GM04504 (cell line): ENCODE data around the gene GLRX3.
A peak's percentile ranks its signal among the peaks of the same experiment; 100 is the strongest.
"Not testable (repeated sequence)": the region's sequence is repeated elsewhere in the genome, so short reads cannot be mapped to it uniquely, and the experiment has no call there.

Experiments
- DNase-seq: peaks from one replicate; pipeline ENCODE4 v3.0.0-alpha.2; 2012; ENCODE audit warnings: low read depth

GLRX3 gene

DNA sequence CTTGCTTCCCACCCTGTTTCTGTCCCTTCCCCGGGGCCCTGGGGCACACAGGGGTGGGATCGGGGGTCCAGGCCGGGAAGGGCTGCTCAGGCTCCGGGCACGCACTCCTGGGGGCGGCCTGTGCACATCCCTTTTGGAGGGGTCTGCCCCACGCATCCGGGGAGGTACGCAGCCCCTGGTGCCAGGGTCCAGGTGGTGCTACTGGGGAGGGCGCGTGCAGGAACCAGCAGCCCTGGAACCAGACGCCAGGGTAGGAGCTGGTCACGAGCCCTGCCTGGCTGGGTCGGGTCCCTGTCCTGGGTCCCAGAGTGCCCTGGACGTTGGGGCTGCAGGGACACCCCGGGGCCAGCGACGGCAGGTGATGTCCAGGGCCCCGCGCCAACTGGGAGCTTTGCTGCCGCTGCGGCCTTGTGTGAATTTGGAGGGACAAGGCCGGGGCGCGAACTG, 53.4 kb downstream of the GLRX3 start:
- no peak for DNase-seq

DNA sequence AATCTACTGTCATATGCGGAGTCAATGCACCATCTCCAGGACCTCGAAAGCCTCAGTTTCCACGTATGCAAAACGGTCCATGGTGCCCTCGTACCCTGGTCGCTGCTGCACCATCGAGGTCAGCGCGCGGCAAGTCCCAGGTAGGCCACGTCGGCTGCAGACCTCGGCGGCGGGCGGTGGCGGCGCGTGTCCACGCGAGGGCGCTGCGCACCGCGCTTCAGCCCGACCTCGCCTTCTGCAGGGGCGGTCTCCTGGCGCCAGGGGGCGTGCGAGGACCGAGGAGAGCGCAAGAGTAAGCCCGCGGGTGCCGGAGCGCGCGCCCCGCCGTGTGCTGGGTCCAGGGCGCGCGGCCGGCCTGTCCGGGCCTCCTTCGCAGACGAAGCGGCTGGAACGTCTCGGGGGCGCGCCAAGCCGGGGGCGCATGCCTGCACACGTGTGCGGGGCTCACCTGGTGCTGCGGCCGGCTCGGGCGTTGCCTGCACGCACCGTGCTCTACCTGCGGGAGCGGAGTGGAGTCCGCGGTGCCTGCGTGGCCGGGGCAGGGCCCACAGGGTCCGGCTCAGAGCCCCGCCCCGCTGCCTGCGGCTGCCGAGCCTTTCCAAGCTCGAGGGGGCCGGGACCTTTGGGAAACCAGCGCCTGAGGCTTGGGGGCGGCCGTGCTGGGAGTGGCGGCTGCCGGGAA, 54.0 kb downstream of the GLRX3 start:
- DNase-seq = peak; percentile 50

DNA sequence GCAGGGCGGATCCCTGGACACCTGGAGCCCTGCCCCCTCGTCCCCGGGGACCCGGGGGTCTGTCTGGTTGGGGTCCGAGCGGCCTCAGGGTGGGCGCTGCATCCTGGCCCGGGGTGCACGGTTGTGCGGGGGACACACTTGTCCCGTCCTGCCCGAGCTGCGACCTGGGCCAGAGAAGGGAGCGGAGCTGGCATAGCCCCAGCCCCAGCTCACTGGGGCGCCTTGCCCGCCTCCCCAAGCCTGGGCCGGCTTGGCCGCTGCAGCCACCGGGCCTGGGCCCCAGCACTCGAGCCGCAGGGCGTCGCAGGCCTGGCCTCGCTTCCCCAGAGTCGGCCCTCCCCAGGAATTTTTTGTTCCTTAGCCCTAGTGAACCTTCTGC, 54.5 kb downstream of the GLRX3 start:
- DNase-seq = no peak

DNA sequence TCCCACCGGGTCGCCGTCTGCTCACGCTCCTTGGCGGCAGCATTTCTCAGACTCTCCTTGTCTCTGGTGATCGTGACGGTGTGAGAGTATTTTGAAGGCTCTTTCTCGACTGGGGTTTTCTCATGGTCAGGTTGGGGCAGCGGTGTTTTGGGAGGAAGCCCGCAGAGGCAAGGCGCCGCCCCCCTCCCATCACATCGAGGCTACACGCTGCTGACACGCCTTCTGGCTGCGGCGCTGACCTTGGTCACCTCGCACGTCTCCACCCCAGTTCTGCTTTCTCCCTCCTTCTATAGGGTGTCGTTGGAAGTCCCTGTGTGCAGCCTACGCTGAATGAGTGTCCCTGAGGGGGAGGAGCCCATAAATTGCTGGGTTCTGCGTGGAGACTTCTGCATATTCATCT, 55.2 kb downstream of the GLRX3 start:
- no peak for DNase-seq

DNA sequence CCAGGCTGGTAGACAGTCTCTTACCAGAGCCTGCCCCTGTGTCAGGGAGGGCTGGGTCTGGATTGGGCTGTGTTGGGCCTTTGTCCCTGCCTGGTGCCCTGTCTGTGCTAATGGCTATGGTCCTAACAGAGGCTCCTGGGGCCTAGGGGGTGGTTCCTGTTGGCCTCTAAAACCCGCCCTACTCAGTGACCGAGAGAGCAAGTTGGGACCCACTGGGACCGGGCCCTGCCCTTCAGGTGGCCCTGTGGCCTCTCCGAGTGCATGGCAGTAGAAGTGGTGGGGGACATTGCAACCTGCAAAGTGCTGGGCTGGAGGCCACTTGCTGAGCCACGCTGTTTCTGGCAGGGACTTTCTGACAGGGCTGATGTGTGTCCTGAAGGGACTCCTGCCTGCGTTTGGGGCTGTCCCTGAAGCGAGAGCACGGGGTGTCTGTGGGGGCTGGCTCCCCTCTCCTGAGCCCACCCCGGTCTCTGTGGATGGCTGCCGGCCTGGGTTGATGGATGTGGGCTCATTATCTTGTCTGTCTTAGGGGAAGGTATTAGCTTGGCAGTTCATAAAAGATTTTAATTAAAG, 56.2 kb downstream of the GLRX3 start:
- DNase-seq = no peak

DNA sequence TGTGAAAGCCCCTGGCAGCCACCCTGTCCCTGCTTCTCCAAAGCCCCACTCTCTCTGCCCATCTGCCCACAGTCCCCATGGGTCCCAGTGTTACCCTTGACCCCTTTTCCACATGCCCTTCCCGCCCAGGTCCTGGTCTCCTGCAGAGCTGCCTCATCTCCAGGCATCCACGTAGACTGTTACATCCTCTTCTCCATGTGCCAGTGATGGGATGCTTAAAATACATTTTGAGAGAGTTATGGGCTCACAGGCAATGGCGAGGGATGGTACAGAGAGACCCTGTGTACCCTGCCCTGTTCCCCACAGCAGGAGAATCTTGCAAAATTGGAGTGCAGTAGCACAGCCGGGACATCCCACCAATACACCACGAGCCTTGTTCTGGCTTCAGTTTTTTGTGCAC, 56.8 kb downstream of the GLRX3 start:
- no peak for DNase-seq

DNA sequence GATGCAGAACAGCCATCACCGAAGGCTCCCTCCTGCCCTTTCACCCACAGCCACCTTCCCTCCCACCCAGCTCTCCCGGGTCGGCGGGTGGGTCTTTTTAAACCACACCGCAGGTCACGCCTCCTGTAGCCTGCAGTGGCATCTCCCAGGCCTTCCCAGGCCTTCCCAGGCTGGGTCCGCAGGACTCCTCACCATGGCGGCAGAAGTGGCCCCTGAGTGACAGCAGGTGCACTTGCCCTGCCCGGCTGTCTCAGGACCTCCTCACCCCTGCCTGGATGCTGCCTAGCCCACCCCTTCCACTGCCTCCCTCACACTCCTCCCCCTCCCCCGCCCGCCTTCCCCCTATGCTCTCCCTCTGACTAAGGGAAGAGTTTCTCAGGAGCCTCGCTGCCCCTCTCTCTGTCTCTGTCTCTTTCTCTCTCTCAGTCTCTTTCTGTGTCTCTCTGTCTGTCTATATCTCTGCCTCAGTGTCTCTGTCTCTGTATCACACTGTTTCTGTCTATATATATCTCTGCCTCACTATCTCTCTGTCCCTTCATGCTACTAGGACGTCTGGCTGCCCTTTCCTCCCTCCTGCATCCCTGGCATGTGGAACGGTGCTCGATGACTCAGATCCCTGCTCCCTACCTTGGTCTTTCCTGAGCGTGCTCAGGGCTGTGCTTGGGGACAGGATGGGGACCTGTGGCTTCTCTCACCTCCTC, 57.5 kb downstream of the GLRX3 start:
- DNase-seq = no peak

DNA sequence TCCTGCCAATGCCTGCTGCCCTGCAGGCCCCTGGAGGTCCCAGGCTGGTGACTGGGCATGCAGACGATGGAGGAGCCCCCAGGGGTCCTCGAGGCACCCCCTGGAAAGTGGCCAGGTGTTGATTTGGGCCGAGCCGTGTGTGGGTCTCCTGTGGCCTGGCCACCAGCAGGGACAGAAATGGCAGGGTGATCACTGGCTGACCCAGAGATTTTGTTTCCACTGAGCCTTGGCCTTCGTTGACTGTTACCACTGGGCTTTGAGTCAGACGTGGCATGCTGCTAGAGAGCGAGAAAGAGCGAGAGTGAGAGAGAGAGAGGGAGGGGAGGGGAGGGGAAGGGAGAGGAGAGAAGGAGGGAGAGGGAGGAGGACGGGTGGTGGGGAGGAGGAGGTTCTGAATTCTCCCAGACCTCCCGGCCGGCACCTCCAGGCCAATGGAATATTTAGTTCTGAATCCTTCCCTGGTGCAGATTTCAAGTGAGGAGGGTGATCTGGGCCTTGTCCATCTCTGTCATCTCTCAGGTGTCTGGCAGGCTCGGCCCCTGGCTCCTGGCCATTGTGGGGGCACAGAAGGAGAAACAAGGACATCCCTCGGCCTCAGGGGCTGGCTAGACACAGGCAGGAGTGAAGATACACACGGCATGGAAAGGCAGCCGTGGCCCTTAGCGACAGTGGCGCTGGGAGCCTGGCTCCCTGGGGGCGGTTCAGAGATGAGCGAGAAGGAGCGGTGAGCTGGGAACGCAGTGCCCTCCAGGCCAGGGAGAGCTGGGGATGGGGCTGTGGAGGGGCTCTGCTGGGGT, 58.2 kb downstream of the GLRX3 start:
- DNase-seq = no peak

DNA sequence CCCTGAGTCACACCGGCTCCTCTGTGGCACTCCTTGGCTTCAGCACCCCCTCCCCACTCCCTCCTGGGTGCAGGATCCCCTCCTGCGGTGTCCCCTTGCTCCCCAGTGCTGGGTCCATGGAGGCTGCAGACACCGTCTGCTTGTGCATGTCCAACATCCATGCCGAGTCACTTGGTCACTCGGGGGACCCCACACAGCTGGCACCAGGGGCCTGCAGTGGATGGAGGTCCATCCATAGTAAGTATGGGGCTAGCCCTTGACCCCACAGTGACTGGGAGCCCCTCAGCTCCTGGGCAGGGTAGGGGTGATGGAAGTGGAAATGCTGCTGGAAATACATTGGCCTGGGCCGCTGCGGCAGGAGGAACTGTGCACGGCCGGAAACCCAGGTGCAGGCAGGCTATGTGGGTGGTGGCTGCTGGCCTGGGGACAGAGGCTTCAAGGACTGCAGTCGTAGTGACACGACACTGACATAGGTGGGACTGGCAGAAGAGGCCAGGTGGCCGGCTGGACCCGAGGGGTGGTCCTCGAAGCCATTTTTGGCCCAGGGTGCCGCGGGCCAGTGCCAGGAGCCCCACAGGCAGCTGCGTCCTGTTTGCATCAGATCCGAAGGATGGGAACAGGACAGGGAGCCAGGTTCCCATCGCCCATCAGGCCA, 58.9 kb downstream of the GLRX3 start:
- no peak for DNase-seq

DNA sequence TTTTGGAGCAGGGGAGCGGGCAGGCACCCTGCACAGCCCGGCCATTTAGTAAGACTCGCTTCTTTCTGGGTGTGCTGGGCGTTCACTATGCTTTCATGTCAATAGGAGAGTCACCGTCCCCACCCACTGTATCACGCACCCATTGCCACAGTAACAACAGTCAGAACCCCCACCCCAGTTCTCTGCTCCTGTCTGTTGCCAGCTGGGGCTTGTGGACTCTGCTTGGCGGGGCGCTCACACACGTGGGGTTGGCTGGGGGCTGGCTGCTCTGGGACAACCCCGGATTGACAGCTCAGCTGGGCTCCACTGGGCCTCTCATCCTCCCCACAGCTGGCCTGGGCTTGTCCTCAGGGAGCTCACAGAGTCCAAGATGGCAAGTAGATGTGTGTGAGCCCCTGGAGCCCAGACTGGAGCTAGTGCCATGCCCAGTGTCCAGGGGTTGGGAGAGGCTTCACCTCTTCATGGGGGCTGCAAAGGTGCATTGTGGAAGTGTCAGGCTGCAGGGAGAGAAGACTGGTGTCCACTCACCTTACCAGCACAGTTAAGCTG, 59.6 kb downstream of the GLRX3 start:
- no peak for DNase-seq

DNA sequence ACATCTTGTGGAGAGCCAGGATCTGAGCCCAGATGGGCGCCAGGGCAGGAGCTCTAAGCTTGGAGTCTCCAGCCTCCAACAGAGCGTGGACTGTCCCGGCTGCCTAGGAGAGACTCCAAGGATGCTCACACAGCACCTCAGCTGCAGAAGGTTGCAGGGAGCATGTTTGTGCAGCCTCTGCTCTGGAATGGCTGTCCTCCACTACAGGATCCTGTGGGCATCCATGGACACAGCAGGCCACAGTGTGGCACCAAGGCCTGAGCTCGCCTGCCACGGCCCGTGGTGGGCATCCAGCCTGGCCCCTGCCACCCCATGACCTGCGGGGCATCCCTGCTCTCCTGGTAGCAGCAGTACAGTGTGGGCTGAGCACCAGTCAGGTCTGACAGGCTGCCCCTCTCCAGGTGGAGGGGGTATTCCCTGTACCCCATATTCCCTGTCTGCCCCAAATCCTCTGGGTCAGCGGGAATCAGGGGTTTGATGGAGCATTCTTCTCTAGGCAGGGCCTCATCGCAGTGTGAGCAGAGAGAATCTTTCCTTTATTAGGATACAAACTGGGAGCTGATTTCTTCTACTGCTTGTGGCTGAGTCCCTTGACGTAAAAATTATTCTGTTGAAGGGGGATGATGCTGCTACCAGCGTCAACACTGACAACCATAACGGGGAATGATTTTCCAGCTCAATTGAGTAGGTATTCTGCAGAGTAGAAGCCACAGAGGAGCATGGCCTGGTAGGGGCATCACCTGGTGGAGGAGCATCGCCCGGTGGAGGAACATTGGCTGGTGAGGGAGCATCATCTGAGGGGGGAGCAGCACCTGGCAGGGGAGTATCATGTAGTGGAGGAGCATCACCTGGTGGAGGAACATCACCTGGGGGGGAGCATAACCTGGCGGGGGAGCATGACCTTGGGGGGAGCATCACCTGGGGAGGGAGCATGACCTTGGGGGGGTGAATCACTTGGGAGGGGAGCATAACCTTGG, 60.6 kb downstream of the GLRX3 start:
- no peak for DNase-seq

DNA sequence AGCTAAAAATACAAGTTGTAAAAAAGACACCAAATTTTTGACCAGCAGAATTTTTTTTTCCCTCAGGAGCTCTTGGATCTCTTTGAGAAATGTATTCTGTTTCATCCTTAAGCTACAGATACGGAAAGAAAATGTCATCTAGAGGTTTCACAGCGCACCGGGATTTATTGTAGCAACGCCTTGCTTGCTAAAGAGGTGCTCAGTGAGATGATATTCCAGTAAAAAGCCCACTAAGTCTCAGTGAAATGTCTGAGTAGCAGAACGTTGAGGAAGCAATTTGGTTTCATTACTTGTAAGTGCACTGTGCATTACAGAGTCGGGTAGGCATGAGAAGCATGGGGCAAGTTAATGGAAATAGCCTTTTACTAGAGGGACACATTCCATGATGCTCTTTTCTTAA, 62.5 kb downstream of the GLRX3 start:
- DNase-seq = no peak

DNA sequence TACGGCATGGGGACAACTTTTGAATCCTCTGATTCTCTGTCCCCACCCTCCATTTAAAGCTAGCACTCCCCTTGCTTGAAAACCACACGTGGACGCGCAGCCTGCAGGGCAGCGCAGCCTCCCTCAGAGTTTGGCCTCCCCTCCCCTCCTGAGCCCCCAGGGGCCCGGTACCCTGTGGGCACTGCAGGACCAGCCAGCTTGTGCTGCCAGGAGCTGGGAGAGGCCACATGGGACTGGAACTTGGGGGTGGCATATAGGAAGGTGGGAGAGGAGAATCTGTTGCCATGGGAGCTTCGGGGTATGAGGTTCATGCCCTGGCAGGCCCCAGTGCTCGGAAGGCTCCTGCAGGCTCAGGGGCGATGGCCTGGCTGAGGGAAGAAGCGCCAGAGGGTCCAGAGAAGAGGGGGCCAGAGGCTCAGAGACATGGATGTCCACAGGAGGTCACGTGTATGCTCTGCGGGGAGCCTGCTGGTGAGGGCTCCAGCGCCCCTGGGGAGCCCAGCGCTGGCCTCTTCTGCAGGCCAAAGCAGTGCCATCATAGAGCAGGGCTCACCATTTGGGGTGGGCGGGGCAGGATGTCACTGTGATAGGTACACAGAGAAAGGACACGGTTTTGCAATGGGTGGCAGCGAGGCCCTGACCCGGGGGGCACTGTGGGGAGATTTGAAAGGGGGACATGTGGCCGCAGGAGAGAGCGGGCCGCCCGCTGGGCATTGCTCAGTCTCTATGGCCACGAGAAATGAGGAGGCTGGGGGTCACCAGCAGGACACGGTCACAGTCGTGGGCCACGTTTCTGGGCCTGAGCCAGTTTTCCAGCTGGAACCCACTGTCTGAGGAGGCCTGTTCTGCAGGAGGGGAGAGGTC, 64.2 kb downstream of the GLRX3 start:
- DNase-seq = no peak

DNA sequence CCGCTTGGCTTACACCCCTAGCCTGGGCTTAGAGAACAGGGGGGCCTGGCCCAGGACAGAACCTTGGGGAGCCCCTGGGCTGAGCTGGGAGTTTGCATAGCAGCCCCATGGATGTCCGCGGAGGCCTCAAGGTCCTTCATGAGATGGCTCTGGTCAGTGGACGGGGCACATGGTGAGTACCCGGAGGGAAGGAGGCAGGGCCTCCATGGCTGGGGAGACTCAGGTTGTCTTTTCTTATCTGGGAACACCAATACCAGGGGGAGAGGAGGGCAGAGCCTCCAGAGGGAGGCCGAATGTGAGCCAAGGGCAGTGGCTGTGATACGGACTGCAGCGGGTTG, 64.8 kb downstream of the GLRX3 start:
- no peak for DNase-seq

DNA sequence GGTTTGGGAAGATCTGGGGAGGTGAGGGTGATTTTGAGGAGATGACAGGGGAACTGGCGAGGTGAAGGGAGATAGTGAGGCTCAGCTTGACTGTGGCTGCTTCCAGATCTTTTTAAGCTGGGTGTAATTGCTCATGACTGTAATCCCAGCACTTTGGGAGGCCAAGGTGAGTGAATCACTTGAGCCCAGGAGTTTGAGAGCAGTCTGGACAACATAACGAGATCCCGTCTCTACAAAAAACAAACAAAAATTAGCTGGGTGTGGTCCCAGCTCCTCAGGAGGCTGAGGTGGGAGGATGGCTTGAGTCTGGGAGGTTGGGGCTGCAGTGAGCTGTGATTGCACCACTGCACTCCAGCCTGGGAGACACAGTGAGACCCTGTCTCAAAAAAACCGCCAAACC, 66.0 kb downstream of the GLRX3 start:
- not testable (repeated sequence) for DNase-seq

DNA sequence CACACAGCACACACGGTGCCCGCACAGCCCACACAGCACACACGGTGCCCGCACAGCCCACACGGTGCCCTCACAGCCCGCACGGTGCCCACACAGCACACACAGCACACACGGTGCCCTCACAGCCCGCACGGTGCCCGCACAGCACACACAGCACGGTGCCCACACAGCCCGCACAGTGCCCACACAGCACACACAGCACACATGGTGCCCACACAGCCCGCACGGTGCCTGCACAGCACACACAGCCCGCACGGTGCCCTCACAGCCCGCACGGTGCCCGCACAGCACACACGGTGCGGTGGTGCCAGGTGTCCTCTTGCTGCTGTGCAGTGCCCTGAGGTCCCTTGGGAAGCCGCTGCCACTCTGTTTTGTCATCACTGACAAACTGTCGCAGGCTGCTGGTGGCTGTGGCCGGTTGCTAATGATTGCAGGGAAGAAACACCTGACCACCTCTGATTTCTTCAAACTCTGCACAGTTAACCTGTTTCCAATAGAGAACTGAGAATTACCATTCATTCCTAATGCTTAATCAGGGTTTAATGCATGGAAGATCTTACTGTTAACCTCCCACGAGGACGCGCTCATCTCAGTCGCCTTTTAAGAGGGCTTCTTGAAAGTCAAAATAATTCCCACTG, 66.9 kb downstream of the GLRX3 start:
- no peak for DNase-seq

DNA sequence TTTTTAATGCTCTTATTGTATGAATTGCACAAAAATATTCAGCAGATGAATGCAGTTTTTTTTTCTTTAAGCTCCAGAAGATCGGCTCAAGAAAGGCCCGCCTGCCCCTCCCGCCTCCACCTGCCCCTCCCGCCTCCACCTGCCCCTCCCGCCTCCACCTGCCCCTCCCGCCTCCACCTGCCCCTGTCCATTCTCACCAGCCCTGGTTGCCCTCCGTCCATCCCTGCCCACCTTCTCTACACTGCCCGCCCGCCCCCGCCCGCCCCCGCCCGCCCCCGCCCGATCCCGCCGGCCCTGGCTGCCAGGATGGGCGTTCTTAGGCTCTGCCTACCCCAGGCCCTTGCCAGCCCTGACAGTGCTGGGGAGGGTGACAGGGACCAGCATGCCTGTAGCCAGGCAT, 67.4 kb downstream of the GLRX3 start:
- no peak for DNase-seq

DNA sequence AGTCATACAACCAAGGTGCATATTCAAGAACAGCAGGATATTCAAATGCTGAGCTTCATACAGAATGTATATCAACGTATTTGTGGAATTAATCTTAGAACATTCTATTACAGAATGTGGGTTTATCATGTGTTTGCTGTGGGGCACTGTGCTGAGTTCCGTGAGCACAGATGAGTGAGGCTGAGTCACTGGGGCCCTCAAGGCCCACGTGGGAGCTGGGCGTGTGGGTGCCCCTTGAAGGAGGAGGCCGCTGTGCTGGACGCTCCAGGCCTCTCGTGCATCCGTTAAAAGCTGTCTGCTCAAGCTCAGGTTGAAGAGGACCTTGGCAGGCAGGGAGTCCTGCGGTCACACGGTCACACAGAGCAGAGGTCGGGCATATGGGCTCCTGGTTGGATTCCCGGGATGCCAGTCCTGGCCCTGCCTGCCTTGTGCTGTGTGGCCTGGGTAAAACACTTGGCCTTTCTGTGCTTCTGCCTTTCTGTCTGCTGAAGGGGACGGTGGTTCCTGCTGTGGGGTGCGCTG, 70.1 kb downstream of the GLRX3 start:
- no peak for DNase-seq

DNA sequence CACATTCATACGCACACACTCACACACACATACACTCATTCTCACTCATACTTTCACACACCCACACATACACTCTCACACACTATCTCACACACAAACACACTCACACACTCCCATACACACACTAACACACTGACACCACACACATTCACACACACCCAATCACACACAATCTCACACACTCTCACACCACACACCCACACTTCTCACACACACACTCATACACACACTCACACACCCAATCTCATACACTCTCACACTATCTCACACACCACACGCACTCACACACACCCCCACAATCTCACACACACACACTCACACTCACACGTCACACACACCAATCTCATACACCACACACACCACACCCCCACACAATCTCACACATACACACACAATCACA, 71.0 kb downstream of the GLRX3 start:
- DNase-seq = no peak
